ENCODE results near the gene CDKAL1.

CDKAL1 gene

GRCh38 chr6:20868397-20869096, 334.3 kb downstream of the CDKAL1 start:
- no peak for DNase-seq (ENCODE audit: extremely low read depth in 1 of 2, low read depth in 1 of 2)

- DNase-seq (ENCODE audit: extremely low read depth in 1 of 2, low read depth in 1 of 2): no peak
These were observed 335.8 kb downstream of the CDKAL1 start for GRCh38 chr6:20870021-20870420.

GRCh38 chr6:20870493-20870892, 336.2 kb downstream of the CDKAL1 start:
- no peak for DNase-seq (ENCODE audit: extremely low read depth in 1 of 2, low read depth in 1 of 2)

GRCh38 chr6:20873425-20874190, 339.4 kb downstream of the CDKAL1 start:
- DNase-seq (ENCODE audit: extremely low read depth in 1 of 2, low read depth in 1 of 2): no peak

GRCh38 chr6:20875369-20875963, 341.2 kb downstream of the CDKAL1 start:
- DNase-seq (ENCODE audit: extremely low read depth in 1 of 2, low read depth in 1 of 2): no peak

GRCh38 chr6:20876036-20876435, 341.8 kb downstream of the CDKAL1 start:
- DNase-seq (ENCODE audit: extremely low read depth in 1 of 2, low read depth in 1 of 2): no peak

GRCh38 chr6:20876561-20876960, 342.3 kb downstream of the CDKAL1 start:
- DNase-seq (ENCODE audit: extremely low read depth in 1 of 2, low read depth in 1 of 2): no peak

GRCh38 chr6:20877008-20877937, 343.0 kb downstream of the CDKAL1 start:
- DNase-seq (ENCODE audit: extremely low read depth in 1 of 2, low read depth in 1 of 2): no peak

GRCh38 chr6:20879121-20879520, 344.9 kb downstream of the CDKAL1 start:
- no peak for DNase-seq (ENCODE audit: extremely low read depth in 1 of 2, low read depth in 1 of 2)

- no peak for DNase-seq (ENCODE audit: extremely low read depth in 1 of 2, low read depth in 1 of 2)
These were observed 345.3 kb downstream of the CDKAL1 start for GRCh38 chr6:20879526-20879925.

GRCh38 chr6:20881365-20881764, 347.1 kb downstream of the CDKAL1 start:
- no peak for DNase-seq (ENCODE audit: extremely low read depth in 1 of 2, low read depth in 1 of 2)

GRCh38 chr6:20882014-20882413, 347.8 kb downstream of the CDKAL1 start:
- no peak for DNase-seq (ENCODE audit: extremely low read depth in 1 of 2, low read depth in 1 of 2)

- no peak for DNase-seq (ENCODE audit: extremely low read depth in 1 of 2, low read depth in 1 of 2)
These were observed 350.8 kb downstream of the CDKAL1 start for GRCh38 chr6:20885076-20885475.

- DNase-seq (ENCODE audit: extremely low read depth in 1 of 2, low read depth in 1 of 2): no peak
These were observed 356.9 kb downstream of the CDKAL1 start for GRCh38 chr6:20891161-20891560.

- DNase-seq (ENCODE audit: extremely low read depth in 1 of 2, low read depth in 1 of 2): no peak
These were observed 358.1 kb downstream of the CDKAL1 start for GRCh38 chr6:20892365-20892764.

GRCh38 chr6:20893412-20893811, 359.2 kb downstream of the CDKAL1 start:
- no peak for DNase-seq (ENCODE audit: extremely low read depth in 1 of 2, low read depth in 1 of 2)

- DNase-seq (ENCODE audit: extremely low read depth in 1 of 2, low read depth in 1 of 2): no peak
These were observed 366.3 kb downstream of the CDKAL1 start for GRCh38 chr6:20900389-20901160.

- DNase-seq (ENCODE audit: extremely low read depth in 1 of 2, low read depth in 1 of 2): no peak
These were observed 371.1 kb downstream of the CDKAL1 start for GRCh38 chr6:20905377-20905776.

GRCh38 chr6:20906945-20907344, 372.7 kb downstream of the CDKAL1 start:
- no peak for DNase-seq (ENCODE audit: extremely low read depth in 1 of 2, low read depth in 1 of 2)

- DNase-seq (ENCODE audit: extremely low read depth in 1 of 2, low read depth in 1 of 2): no peak
These were observed 373.3 kb downstream of the CDKAL1 start for GRCh38 chr6:20907486-20908071.

All from activated CD8-positive, alpha-beta memory T cell treated with anti-CD3 and anti-CD28 coated beads for 1 hour (primary cell).